GM19035 (cell line): ENCODE measurements around the gene KIF26B.

Experiments used
- ATAC-seq: cut with Tn5 transposase; IDR thresholded peaks from one replicate; pipeline ENCODE4 v1.9.1; 2021; ENCODE audit not compliant: unreplicated experiment

KIF26B gene

DNA sequence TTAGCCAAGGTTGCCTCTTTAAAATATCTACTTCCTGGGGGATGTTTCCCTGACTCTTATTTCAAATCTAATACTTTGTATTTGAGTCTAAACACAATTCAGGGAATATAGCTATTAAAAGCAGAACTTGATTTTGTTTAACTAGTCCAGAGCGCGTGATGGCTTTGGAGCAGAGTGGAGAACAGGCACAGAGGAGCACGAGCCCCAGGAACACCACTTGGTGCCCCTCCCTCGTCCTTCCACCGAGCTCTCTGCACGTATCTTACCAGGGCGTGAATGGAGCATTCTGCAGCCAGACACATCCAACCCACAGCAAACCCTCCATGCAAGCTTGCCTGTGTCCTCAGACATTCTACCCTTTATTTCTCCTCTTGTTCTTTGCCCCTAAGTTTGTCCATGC lies 14.1 kb downstream of the KIF26B start:
- ATAC-seq: no peak

DNA sequence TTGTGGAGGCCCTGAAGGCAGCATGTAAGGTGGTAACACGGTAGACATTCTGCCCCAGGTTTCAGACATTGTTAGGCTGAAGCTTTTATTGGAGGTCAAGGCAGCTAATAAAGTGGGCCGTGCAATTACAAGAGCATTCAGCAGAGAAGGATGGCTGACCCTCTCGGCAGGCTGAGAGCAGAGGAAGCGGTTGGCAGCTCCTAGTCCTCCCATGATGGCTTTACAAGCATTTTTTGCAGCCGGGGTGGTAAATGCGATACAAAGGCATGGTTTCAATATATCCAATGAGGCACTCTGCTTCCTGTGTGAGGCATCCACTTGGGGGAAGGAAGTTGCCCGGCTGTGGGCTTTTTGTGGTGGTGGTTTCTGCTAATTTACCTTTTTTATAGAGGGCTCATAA lies 14.6 kb downstream of the KIF26B start:
- ATAC-seq: no peak

DNA sequence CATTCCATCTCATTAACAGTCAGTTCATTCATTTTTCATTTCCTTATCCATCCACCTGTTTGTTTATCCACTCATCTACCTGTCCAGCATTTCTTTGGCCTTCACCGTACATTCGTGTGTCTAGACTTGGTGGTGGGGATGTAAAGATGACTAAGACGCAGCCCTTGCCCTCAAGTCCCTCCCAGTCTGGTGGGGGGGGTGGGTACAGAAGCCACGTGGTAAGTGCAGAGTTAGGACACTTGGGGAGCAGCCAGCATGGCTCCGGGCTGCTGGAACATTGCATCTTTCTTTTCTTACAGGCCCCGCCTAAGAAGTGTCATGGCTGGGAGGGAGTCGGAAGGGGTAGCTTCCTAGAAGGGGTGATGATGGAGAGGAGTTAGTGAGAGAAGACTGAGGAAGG lies 17.2 kb downstream of the KIF26B start:
- no peak for ATAC-seq

DNA sequence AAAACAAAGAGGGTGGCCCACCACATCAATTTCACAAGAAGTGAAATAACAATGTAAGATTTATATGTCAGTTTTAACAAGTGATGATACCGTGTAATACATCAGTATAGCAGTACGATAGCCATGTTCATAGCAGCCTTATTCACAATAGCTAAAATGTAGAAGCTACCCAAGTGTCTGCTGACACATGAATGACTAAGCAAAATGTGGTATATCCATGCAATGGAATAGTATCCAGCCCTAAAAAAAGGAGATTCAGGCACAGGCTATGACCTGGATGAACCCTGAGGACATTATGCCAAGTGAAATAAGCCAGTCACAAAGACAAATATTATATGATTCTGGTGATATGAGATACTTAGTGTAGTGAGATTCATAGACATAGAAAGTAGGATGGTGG lies 18.0 kb downstream of the KIF26B start:
- ATAC-seq: no peak

DNA sequence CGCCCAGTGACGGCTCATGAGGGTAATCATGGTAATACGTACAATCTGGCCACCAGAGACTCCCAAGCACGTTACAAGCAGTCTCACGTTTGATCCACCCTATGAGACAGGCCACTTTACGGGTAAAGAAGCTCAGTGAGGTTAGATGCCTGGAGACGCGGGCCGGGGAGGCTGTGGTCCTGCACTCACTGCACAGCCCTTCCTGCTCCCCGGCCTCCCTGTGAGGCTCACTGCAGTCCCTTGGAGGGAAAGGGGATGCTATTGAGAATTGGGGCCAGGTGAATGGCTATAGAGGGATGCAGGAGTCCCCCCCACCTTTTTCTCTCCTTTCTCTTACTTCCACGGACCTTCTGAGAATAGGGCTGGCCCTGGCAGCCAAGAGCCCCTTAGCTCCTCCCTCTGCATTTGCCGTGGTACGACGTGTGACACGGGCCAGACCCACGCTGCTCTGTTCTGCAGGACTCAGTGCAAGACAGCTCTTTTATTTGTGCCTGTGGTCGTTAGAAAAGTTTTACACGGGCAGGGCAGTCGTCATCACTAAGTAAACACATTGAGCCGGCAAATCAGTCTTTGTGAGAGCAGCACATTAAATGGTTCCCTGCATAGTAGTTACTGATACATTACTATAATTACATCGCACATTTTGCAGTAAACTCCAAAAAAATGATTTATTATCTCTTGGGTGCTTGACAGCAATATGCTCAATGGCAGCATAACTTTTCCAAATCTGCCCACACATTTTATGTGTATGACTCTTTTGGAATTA lies 18.8 kb downstream of the KIF26B start:
- no peak for ATAC-seq

DNA sequence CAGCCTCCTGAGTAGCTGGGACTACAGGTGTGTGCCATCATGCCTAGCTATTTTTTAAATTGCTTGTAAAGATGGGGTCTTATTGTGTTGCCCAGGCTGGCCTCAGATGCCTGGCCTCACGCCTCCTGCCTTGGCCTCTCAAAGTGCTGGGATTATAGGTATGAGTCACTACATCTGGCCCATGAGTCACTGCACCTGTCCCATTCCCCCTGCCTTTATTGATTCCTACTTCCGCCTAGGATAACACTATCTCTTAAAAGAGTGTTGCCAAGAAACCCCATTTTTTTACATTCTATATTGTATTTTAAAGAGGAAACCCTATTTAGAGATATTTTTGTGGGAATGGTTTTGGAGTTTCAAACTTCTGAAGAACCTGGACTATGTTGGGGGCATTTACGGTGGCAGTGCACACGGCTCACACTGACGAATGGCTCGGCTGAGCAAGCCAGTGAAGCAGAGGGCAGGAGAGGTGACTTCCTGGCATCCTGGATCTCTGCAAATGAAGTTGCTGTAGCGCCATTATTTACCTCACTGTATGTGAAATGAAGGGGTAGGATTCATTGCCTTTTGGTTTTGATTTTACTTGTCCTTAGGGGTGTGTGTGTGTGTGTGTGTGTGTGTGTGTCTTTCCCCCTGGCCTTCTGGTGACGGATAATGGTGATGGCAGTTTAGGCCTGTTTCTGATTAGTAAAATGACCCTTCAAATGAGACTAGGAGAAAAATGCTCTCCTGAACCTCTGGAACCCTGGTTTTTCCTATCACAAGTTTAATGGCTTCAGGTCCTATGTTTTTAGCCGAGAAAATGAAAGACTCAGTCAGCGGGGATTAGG lies 22.5 kb downstream of the KIF26B start:
- no peak for ATAC-seq

DNA sequence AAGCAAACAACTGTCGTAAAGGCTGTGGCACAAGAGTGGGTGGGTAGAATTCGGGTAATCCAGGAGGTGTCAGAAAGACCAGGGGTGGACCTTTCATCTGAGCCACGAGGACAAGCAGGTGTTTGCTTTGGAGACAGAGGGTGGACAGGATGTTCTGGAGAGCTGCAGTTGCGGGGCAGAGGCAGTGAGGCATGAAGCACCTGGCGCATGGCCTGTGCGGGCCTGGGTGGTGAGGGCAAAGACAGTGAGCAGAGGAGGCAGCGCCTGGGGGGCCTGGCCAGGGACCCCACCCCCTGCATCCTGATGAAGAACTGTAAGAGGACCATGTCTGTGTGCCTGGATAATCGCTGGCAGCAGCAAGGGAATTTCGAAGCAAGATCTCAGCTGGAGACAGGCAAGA lies 24.9 kb downstream of the KIF26B start:
- ATAC-seq: no peak

DNA sequence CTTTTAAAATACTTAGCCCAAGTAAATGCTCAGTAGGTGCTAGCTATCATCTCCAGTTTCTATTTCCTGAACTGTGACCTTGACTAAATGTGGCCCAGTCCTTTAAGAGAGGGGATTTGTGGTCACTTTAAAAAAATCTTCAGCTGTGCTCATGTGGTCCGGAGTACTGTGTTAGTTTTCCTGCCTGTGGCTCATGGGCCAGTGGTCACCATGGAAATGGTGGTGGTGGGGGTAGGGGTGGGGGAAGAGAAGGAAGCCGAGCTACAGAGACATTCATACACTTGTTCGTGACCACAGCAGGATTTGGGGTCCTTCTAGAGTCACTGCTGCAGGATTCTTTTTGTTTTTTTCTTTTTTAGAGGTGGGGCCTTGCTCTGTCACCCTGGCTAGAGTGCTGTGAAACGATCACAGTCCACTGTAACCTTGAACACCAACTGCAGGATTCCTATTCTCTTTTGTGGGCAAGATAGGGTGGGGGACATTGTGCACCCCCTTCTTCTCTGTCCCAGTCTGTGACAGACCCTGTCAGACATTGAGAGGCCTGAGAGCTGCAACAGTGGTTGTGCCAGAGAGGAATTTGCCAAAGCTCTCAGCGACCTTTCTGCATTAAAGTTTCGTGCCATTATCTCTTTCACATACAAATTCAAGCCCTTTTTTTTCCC lies 25.8 kb downstream of the KIF26B start:
- no peak for ATAC-seq

DNA sequence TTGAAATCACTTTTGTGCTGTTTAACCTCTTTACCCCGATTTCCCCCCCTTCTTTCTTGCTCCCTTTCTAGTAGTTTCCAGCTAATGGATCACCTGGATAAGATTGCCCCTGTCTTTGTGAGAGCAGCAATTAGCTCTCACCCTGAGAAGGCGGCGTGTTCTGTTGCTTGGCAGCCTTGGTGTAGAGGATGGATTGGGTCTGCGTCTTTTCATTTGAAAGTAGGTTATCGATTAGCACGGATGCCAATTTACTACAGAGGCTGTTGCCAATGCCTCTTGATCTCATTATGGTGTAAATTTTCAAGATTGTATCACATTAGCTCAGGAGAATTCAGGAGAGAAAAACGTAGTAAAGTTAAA lies 26.4 kb downstream of the KIF26B start:
- no peak for ATAC-seq

DNA sequence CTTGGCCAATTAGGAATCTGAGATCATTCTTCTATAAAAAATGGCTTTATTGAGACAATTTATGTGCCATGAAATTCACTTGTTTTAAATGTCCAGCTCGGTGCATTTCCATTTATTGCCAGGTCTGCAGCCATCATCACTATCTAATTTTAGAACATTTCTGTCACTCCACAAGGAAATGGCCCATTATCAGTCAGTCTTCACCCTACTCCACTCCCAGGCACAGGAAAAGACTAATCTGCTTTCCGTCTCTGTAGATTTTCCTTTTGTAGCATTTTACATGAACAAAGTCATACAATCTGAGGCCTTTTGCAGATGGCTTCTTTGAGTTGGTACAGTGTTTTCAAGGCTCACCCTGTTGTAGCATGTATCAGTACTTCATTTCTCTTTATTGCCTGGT lies 27.2 kb downstream of the KIF26B start:
- no peak for ATAC-seq

DNA sequence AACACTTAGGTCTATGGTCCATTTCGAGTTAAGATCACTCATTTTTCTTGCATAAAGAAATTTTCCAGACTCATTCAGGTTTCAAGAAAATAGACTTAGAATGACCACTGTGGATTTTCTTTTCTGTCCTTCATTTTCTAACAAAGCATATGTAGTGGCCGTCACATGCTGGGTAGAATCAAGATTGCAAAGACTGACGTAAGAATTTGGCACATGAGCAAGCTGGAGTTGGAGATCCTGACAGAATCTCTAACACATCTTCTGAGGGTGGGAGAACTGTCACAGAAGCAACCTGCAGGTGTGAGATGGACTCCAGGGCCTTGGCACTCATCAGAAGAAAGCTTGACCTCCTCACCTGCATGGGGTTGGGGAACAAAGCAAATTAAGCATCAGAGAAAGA lies 28.6 kb downstream of the KIF26B start:
- no peak for ATAC-seq

DNA sequence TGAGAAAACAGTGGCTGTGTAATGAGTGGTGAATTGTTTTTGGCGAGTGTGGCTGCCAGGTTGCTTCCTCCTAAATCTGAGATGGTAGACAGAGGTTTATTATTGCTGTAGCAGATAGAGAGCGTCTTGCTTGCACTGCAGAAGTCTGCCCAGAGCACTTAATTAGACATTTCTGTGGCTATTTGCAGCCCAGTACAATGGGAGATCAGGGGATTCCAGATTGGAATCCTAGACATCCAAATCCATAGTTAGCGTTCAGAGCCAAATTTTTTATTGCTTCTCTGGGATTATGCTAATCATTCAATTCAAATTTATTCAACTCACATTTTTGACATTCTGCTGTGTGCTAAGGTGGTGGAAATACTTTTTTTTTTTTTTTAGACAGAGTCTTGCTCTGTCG lies 30.0 kb downstream of the KIF26B start:
- ATAC-seq: no peak

DNA sequence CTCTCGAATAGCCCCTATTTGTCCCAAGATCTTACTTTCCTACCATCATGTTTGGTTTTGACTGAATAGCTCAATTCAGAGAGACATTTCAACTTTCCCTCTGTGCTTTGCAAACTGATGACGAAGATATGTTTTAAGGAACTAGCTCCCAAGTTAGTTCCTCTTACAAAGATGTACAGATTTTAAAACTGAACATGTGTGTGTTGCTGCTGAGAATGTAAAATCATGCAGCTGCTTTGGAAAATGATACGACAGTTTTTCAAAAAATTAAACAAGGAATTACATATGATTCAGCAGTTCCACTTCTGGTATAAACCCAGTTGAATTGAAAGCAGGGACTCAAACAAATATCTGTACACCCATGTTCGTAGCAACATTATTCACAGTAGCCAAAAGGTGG lies 33.6 kb downstream of the KIF26B start:
- no peak for ATAC-seq

DNA sequence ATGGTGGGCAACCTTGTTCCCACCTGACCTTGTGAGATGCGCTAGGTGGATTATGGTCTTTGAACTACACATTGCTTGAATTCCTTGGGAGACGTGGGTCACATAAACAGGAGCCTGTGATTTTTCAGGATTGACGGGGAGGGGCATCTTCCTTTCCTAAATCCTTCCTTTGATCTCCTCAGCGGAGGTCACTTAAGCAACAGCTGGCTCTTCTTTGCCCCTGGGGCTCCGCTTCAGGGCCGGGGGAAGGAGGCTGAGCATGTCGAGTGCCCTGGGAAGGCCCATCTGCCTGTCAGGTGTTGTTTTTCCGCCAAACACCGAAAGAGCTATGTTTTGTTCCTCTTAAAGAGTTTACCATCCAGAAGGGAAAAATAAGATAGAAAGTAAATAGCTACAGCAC lies 40.6 kb downstream of the KIF26B start:
- no peak for ATAC-seq

DNA sequence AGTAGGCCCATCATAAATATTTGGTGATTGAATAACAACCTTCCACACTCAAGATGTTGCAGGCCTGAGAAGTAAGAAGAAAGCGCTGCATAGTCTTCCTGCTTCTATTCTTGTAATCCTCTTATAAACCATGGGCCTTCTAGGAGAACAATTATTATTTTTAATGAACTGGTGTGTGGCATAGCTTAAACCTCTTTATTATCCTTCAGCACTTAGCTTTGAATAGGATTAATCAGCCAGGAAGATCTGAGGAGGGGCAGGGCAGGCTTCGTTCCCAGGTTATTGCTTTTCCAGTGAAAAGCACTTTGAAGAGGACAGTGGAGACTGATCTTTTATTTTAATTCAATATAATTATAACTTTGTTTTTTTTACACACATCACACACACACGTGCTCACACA lies 42.3 kb downstream of the KIF26B start:
- ATAC-seq: no peak

DNA sequence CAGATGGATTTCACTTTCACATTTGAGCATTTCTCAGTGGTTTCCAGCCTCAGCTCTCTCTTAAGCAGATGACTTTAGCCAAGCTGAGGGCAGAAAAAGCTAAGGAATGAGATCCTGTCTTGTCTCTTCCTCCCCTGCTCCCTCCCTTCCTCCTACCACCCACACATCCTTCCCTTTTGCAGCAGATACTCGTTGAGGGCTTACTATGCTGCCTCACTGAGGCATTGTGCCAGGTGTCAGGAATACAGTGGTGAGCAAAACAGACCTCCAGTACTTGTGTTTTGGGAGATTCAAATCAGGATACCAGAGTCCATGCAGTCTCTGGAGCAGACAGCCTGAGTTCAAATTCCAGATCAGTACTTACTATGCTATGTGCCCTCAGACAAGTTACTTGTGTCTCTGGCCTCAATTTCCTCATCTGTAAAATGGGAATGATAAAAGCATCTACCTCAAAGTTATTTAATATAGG lies 43.2 kb downstream of the KIF26B start:
- ATAC-seq: no peak

DNA sequence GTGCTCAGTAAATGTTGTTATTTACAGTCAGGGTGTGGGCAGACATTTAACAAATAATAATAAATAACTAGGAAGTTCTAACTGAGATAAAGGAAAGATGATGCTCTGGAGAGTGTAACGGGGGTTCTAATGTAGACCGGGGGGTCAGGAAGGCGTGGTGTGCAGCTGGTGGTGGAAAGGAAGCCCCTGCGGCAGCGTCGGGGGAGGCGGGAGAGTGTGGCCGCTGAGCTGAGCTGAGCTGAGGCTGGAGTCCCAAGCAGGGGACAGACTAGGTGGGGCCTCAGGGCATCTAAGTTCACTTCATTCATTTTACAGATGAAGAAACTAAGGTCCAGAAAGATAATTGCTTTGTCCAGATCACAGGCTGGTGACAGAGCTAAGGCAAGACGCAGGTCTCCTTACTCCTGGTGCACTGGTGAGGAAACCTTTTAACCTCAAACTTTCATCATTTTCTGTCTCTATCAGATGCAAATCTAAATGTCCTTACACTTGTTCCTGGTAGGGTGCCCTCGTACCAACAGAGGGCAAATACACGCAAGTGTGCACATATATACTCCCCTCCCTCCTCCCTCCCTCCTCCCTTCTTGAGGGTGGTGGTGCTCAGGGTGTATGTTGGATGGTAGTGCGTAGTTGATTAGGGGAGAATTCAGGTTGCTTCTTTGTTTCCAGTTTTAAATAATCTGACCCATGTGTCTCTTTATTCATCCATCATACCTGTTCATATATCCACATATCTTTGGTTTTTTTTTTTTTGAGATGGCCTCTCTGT lies 44.1 kb downstream of the KIF26B start:
- no peak for ATAC-seq

DNA sequence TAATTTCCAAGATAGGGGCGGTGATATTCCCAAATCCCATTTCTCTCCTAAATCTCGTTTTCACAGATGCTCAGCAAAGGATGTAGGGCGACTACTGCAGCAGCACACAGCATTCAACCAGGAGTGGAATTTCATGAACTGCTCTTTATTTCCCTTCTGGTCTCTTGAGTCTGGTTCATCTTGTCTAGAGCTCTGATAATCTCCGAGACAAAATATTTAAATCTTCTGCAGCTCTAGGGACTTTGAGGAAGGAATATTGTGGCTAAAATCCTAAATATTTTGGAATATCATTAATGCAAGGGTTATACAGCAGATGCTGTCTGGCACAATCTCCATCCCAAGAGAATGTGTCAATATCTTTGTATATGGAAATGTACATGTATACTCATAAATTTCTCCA lies 45.4 kb downstream of the KIF26B start:
- ATAC-seq: no peak

DNA sequence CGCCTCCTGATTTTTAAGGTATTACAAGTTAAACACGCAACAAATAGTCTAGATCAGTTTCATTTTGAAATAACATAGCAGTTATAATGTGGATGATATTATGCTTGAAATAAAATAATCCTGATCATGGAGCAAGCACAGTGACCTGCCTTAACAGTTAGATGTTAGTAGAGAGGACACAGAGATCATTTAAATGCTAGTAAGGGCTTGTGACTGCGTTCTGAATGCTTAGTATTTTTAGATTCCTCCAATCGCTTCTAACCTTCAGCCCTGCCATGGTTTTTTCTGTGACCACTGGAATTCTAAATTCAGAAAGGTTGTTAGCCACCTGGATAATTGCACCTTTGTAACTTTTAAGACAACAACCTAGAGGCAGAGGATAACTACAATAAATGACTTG lies 46.4 kb downstream of the KIF26B start:
- no peak for ATAC-seq

DNA sequence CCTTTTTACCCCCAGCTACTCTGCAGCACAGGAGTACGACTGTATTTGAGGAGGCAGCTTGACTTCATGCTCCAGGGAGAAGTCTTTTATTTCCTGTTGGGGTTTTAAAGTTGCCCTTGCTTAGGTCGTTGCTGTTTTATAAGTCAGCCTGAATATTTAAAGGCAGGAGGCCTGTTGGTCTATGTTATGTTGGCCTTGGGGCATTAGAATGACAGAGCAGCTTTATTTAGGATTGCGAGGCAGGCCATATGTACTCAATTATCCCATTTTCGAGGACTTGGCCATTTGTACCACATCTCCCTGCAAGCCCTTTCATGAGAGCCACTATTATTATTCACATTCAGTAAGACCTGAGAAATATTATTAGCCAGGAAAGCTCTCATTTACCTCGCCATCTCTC lies 47.0 kb downstream of the KIF26B start:
- no peak for ATAC-seq

DNA sequence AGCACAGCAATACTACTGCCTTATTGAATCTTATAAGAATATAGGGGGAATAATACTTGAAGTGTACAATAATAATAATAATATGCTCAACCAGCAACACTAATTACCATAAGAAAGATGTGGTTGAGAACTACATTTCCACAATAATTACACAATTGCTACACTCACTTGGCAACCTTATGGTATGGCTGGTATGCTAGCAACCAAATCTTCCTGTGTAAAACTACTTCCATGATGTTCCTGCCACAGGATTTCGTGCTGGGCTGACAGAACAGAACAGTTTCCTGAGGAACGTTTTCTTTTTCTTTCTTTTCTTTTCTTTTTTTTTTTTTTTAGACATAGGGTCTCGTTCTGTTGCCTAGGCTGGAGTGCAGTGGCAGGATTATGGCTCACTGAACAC lies 50.6 kb downstream of the KIF26B start:
- ATAC-seq: no peak
